GM20431 (cell line): ENCODE results near the gene LRTM2.

Experiments
- in situ Hi-C: fragments of 300-500 bp; cut with MseI, MboI; formaldehyde crosslinking; loops from one replicate; pipeline ENCODE4 v1.15.0; 2020; ENCODE audit warnings: low sequenced_read_pairs; ENCODE audit not compliant: unreplicated experiment

LRTM2 gene

GRCh38 chr12:1855241-1855640, 34.9 kb downstream of the LRTM2 start:
- in situ Hi-C loops: no loop called here

GRCh38 chr12:1857086-1857485, 36.7 kb downstream of the LRTM2 start:
- in situ Hi-C loops: no loop called here

- in situ Hi-C loops: no loop called here
Measured at GRCh38 chr12:1857821-1858220, 37.5 kb downstream of the LRTM2 start.

- in situ Hi-C loops: no loop called here
Measured at GRCh38 chr12:1858456-1858855, 38.1 kb downstream of the LRTM2 start.

GRCh38 chr12:1859643-1860042, 39.3 kb downstream of the LRTM2 start:
- in situ Hi-C loops: no loop called here

GRCh38 chr12:1862973-1863372, 42.6 kb downstream of the LRTM2 start:
- in situ Hi-C loops: no loop called here

- in situ Hi-C loops: no loop called here
Measured at GRCh38 chr12:1863823-1864222, 43.5 kb downstream of the LRTM2 start.

GRCh38 chr12:1864456-1864855, 44.1 kb downstream of the LRTM2 start:
- in situ Hi-C loops: no loop called here

GRCh38 chr12:1864867-1865266, 44.5 kb downstream of the LRTM2 start:
- in situ Hi-C loops: no loop called here

- in situ Hi-C loops: no loop called here
Measured at GRCh38 chr12:1865284-1865866, 45.0 kb downstream of the LRTM2 start.

- in situ Hi-C loops: no loop called here
Measured at GRCh38 chr12:1869145-1869544, 48.8 kb downstream of the LRTM2 start.

- in situ Hi-C loops: no loop called here
Measured at GRCh38 chr12:1870086-1870485, 49.7 kb downstream of the LRTM2 start.

- in situ Hi-C loops: no loop called here
Measured at GRCh38 chr12:1870998-1871917, 50.9 kb downstream of the LRTM2 start.

GRCh38 chr12:1872001-1872400, 51.6 kb downstream of the LRTM2 start:
- in situ Hi-C loops: no loop called here

GRCh38 chr12:1872448-1872847, 52.1 kb downstream of the LRTM2 start:
- in situ Hi-C loops: no loop called here

GRCh38 chr12:1873531-1874510, 53.5 kb downstream of the LRTM2 start:
- in situ Hi-C loops: no loop called here

GRCh38 chr12:1875608-1876007, 55.2 kb downstream of the LRTM2 start:
- in situ Hi-C loops: no loop called here

- in situ Hi-C loops: no loop called here
Measured at GRCh38 chr12:1876086-1876485, 55.7 kb downstream of the LRTM2 start.

- in situ Hi-C loops: no loop called here
Measured at GRCh38 chr12:1877169-1877878, 57.0 kb downstream of the LRTM2 start.

GRCh38 chr12:1878214-1878613, 57.8 kb downstream of the LRTM2 start:
- in situ Hi-C loops: no loop called here
